GM21367 (cell line): ENCODE measurements around the gene LIX1L.

Source experiments
- ATAC-seq: cut with Tn5 transposase; IDR thresholded peaks from one replicate; pipeline ENCODE4 v1.9.1; 2021; ENCODE audit not compliant: unreplicated experiment

The LIX1L gene

DNA sequence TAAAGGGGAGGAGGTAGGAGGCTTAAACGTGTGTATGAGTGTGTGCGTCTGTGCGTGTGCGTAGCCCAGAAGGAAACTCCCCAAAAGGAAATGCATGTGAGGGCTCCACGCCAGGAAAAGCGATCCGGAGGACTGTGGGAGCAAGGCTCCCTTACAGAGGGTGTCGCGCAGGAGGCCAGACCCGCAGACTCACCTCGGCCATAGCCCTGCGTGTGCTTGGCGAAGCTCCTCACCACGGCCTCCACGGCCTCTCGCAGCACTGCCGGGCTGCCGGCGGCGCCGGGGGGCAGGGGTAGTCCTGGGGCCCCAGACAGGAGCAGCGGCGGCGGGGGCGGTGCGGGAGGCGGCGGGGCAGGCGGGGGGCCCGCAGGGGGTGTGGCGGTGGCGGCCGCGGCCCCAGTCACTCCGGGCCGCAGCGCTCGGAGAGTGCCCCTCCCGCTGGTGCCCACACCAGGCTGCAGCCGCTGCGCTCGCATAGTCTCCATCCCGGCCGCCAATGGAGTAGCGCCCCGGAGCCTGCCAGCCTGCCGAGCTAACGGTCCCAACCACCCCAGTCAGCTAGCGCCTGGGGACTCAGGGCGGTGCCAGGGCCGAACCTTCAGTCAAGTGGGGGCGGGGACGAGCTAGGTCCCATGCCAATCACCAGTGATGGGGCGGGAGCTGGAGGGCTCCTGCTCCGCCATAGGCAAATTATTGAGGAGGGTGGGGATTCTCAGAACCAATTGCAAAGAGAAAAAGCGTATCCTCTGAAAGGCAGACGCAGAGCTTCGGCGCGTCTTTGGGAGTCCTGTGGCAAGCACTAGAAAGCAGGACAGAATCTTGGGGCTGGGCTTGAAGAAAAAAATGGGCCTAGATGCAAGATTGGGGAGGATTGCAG is at the start of gene LIX1L:
Gene LIX1L (minus strand): TSS at position 575 of the 877 bp plus-strand sequence. CDS start 90 bp downstream, at position 485.
- ATAC-seq: peak; percentile 77

DNA sequence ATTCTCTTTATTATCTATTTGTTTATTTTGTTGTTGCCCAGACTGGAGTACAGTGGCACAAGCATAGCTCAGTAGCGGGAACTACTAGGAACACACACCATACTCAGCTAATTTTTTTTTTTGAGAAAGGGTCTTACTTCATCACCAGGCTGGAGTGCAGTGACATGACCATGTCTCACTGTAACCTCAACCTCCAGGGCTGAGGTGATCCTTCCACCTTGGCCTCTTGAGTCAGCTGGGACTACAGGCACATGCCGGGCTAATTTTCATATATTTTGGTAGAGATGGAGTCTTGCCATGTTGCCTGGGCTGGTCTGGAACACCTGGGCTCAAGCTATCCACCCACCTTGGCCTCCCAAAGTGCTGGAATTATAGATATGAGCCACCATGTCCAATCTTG is 43.9 kb upstream of the LIX1L start:
- no peak for ATAC-seq

DNA sequence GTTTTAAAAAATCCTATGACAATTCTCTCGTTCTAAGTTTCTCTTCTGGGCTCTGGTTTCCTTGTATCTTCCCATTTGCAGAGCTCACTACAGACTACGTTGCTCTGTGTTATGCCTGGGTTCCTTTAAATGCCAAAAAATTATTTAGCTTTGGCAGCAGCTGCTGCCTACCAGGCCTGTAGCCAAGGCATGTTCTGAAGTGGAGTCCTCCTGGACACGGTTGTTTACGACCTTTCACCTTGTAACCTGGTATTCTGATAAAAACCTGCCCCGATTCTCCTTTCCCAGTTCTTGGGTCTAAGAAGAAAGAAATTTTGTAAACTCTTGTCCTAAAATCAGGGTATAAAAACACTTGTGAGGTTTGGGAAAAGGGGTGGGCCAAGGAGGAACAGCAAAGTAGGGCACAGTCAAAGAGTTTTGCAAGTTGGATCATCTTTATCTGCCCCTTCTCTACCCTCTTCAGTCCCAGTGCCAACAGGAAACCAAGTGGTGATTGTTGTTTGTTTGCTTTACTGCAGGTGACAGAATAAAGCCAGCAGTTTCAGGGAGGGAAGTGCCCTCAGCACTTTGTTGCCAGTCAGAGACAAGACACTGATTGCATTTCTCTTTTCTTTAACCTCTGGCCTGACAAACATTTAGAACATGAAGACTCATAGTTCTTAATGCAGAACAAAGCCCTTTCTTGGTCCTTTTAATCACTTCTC is 41.7 kb upstream of the LIX1L start:
- no peak for ATAC-seq

DNA sequence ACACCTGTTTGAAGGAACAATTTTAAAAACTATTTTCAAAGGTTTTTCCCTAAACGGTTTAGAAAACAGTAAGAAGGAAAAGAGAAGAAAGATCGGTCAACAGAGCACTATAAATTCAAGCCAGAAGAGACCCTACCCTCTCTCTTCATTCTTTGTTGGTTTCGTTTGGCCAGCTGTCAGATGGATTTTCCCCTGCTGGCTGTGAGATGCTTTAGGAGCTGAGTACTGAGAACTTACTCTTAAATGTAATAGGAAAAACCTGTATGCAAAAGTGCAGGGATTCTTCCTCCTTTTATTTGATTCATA is 39.9 kb upstream of the LIX1L start:
- no peak for ATAC-seq

DNA sequence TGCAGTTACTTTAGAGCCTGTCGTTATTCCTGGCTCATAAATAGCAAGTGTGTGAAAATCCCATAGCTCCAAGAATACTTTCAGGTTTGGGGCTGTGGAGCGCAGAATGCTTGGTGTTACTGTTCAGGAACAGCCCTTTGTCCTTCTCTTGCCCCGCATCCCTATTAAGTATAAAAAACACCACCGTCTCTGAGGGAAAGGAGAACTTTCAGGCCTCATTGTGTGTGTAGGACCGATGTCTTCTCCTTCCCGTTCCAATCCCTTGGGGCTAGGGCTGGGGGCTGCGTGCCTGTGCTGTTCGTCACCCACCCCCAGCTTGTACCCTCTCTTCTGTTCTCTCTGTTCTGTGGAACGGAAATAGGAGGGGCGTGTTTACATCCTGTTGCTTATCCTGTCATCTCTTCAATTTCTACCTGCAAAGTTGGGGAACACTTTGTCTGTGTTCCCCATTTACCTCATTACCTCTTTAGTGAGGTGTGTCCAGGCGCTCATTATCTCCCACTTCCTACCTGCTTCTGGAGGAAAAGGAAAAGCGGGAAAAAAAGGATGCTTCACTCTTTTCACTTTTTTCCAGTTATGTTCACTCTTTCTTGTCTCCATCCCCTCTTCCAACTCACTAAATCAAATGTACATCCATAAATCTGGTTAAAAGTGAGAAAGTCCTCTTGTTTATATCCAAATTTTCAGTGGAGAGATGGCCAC is 39.4 kb upstream of the LIX1L start:
- ATAC-seq: peak; percentile 17

DNA sequence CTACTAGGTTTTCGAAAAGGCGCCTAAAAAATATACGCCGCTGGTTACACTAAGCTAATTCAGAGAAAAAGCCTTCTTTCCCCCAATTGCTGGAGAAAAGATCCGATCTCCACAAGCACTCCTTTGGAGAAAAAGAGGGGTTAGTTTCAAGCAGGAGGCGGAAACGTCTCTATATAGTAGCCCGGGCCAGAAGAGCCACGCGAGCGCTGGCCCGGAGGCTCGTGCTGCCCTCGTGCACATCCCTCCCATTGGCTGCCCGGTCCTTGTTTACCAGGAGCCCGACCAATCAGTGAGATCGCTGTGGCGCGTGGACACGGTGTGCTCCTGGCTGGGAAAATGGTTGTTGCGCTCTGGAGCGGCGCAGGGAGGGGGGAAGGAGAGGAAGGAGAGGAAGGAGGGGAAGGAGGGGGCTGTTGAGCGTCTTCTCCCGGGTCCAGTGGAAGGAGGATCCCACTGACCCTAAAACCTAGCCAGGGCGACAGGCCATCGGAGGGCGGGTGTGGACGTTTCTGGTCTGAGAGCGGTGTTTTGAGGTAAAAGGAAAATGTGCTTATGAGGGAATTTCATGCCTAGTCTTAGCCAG is 38.7 kb upstream of the LIX1L start, which contains the start of gene TXNIP:
Gene TXNIP (minus strand): TSS at position 147 of the 583 bp plus-strand sequence. CDS start 313 bp downstream, outside the sequence.
- ATAC-seq: peak; percentile 89

DNA sequence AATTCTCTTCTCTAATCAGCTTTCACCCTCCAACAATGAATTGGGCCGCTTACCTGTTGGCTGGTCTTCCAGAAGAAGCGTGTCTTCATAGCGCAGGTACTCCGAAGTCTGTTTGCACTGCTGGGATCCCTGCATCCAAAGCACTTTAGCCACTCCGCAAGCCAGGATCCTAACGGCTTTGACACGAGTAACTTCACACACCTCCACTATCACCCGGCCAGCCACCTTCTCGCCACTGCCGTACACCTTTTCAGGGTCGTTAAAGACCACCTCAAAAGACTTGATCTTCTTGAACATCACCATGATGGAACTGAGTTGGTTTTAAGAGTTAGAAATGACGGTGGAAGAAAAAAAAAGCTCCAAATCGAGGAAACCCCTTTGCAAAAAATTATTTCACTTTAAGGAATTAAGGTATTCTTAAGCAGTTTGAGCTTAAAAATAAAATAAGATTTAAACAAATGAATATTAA is 38.2 kb upstream of the LIX1L start:
- no peak for ATAC-seq

DNA sequence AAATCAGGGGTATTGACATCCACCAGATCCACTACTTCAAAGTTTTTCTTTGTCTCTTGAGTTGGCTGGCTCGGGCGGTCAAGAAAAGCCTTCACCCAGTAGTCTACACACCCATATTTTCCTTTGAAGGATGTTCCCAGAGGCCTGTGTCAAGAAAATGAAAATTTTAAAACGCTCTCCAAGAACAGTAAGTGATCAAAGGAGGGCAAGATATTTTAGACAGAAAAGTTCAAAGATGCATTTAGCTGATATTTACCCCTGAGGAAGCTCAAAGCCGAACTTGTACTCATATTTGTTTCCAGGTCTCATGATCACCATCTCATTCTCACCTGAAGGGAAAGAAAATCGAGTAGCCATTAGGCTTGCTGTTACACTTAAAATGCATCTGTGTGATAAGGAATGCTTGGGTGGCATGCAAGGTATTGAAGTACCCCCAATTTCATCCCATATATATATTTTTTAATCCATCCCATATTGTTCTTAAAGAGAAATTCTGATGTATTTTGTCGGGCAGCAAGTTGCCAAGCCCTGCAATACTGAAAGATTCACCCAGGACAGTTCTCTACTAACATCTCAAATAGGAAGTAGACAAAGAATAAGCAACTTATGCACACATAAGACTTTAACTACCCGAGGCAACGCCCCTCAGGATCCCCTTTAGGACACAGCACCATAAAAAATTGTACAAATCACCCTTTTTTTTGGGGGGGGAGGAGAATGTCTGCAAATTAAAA is 37.5 kb upstream of the LIX1L start:
- no peak for ATAC-seq

DNA sequence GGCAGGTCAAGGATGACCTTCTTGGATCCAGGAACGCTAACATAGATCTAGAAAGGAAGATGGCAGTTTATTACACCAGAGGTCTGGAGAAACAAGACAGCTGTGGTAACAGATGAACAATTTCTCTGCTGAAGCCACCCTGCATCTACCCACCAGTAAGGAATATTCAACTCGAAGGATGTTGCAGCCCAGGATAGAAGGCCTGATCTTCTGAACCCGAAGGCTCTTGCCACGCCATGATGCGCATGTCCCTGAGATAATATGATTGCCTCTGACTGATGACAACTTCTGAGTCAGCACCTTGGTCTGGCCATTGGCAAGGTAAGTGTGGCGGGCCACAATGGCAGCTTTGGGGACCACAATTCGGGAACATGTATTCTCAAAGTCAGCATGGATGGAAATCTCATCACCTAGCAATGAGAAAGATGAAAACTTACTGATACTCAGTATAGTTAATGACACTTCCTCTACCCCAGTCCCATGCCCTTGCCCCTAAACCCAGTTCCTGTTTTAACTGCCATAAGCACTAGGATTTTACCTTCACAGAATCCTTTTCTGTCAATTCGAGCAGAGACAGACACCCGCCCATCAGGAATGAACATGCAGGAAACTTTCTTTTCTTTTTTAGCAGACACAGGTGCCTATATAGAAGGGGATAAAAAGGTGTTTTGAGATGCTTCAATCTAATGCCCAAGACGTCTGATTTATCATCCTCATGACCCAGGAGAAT is 36.7 kb upstream of the LIX1L start:
- no peak for ATAC-seq

DNA sequence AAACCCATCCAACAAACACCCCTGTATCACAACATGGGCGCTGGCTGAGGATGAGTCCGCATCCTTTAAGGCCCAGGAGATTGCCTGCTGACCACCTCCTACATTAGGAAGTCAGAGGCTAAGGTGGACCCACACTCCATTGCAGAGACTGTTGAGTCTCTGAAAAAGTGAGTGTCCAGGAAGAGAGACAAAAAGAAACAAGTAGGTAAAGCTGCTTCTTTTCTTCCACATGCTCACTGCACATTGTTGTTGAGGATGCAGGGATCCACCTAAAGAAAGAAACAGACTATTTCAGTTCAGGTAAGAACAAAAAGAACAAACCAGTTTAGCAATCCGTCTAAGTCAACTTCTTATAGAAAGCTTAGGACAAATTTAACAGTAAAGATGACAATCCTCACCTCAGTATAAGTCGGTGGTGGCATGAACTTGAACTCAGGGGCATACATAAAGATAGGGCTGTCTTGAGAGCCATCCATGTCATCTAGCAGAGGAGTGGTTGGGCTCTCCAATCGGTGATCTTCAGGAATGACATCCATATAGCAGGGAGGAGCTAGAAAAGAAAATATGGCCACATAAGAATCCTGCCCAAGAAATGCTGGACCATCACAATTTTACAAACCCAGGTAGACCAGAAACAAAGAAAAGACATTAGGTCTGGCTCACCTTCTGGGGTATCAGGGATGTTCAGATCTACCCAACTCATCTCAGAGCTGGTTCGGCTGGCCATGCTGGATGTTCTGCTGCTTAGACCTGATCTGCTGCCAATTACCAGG is 36.0 kb upstream of the LIX1L start:
- no peak for ATAC-seq

DNA sequence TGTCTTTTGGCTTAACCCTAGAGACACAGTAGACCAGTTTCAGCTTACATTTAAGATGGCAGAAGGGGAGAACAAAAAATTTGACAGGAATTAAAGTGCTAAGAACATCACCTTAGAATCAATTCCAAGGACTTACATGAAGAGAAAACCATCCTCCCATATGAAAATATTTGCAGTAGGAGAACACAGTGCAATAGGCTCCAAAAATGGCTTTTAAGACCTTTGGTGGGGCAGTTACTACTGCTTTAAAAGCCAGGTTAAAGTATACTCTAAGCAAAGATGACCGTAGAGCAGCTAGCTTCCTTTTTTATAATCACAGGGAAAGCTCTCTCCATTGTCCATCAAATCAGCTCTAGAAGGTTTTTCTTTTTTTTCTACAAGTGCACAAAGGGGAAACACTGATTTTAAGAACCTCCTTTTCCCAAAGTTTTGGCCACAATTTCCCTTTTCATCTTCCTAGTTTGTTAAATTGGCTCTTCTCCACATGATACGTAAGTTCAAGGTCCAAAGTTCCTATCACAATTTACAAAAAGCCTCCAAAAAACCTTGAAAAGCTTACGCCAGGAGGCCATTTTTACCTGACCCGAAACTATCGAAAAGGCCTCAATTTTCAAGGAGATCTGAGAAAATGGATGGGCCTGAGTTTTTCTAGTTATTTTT is 35.3 kb upstream of the LIX1L start:
- ATAC-seq: no peak

DNA sequence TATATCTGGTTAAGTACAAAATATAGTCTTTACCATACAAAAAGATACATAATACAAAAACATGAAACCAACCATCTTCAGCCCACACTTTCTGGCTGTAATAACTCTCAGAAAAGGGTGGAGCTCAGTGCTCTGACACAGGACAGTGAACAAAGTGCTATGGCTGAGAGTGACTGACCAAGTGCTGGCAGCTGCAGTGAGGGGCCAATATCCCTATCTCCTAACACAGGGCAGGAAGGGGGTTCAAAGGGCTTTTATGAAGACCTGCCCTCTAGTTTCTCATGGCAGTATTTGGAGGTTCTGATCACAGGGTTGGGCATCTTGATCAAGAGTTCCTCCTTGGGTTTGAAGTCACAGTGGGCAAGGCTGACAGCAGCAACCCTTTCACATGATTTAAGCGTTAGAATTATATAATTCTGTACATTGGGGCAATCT is 34.7 kb upstream of the LIX1L start:
- no peak for ATAC-seq

DNA sequence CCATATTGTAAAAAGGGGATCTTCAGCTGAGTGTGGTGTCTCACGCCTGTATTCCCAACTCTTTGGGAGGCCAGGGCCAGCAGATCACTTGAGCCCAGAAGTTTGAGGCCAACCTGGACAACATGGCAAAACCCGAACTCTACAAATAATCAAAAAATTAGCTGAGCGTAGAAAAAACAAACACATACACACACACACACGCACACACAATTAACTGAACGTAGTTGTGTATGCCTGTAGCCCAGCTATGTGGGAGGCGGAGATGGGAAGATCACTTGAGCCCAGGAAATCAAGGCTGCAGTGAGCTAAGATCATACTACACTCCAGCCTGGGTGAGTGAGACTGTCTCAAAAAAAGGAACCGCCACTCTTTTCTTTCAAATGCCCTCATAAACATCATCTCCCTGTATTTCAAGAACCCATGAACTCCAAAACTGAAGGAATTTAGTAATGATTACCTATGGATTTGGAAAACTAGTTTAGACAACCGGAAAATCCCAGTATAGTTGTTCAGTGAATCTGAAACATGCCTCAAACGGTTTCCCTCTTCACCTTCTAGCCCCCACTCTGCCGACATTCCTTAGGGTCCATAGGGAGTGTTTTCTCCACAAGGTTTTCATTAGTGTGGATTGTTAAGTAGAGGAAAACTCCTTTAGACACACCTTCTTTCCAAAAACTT is 34.1 kb upstream of the LIX1L start:
- ATAC-seq: no peak

DNA sequence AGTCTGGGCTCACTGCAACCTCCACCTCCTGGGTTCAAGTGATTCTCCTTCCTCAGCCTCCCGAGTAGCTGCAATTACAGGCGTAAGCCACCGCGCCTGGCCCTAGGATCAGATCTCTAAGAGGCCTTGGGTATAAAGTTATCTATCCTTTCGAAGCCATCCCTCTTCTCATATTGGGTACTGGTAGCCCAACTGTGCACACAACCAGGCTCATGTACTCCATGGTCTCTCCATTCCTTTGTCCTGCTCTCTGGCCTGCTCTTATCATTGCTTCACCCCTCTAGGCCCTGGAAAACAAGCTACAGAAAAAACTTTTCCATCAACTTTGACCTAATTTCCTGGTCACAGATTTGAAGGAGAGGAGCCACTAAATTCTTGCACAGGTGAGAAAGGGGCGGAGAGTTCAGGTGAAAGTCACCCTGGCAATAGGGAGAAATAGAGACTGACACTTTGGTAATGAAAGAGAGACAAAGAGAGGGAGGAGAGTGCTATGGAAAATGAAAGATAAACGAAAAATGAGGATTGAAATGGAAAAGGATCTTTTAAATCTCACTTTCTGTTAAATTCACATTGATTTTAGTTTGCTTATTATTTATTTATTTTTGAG is 32.5 kb upstream of the LIX1L start:
- ATAC-seq: no peak

DNA sequence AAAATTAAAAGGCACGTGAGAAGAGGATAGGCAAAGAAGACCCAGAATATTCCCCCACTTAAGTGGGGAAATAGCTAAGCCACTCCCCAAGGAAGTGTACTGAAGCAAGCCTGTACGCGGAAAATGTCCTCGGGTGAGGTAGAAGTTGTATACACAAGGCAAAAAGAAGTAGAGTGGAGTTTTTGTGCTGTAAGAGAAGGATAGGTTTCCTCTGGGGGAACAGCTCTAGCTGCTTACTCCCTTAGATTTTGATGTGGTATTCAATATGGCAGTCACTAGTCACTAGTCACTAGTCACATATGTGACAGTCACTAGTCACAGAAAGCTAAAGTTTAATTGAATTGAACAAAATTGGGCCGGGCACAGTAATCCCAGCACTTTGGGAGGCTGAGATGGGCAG is 31.0 kb upstream of the LIX1L start:
- ATAC-seq: no peak

DNA sequence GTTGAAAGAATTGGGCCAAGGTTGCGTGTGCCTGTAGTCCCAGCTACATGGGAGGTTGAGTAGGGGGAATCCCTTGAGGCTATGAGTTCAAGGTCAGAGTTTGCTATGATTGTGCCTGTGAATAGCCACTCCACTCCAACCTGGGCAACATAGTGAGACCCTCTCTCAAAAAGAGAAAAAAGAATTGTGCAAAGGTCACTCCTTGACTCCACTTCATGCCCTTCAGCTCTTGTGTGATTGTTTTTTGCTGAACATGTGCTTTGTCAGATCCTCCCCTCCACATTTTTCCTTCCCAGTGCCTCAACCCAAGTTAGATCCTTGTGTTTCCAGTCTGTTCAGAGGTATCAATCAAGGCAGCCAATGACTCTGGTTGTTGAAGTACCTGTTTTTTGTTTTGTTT is 30.1 kb upstream of the LIX1L start:
- ATAC-seq: no peak

DNA sequence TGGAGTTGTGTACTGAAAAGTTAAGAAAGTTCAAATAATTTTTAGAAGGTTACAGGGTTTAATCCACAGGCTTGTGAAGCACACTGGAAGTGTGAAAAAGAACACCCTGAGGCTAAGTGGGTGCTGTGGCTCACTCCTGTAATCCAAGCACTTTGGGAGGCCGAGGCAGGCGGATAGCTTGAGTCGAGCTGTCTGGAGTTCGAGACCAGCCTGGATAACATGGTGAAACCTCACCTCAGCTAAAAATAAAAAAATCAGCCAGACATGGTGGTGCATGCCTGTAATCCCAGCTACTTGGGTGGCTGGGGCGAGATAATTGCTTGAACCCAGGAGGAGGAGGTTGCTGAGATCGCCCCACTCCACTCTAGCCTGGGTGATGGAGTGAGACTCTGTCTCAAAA is 28.7 kb upstream of the LIX1L start:
- no peak for ATAC-seq
